ENCODE data around the gene IGF2BP2. TPM values are rescaled to one million over a fixed set of nuclear protein-coding genes. Genes with fewer than 3 reads are reported as not detected.

The IGF2BP2 gene
- total and polyA plus RNA-seq, 2 of the 13 experiments (the other 11 are each of a cell fraction or from before 2014, with no cell fraction given): 6.5 to 46.0 TPM

GRCh38 chr3:185825006-185825638 lies at the start of gene IGF2BP2 (continued):
- TF ChIP-seq TFDP1 (CRISPR knock-in tag; IDR thresholded peaks at IDR 0.05; ENCODE audit: borderline replicate concordance) (peak; percentile 59), ZBTB7A (CRISPR knock-in tag; IDR thresholded peaks at IDR 0.05) (no peak), ZNF563 (CRISPR knock-in tag; IDR thresholded peaks at IDR 0.05) (no peak), ATAD3A (CRISPR knock-in tag; IDR thresholded peaks at IDR 0.05) (no peak), ZSCAN5A (CRISPR knock-in tag; IDR thresholded peaks at IDR 0.05; ENCODE audit: borderline replicate concordance) (no peak), HMGXB3 (CRISPR knock-in tag; IDR thresholded peaks at IDR 0.05; ENCODE audit: borderline replicate concordance) (no peak), ZNF335 (CRISPR knock-in tag; IDR thresholded peaks at IDR 0.05) (no peak), HNRNPUL1 (IDR thresholded peaks at IDR 0.05; ENCODE audit: low read depth, low read length) (no peak), ZNF577 (CRISPR knock-in tag; IDR thresholded peaks at IDR 0.05; ENCODE audit: borderline replicate concordance, low read depth) (no peak), CCDC6 (CRISPR knock-in tag; IDR thresholded peaks at IDR 0.05) (no peak; the same call in 1 of the 2 replicates), FOXK1 (CRISPR knock-in tag; IDR thresholded peaks at IDR 0.05; ENCODE audit: borderline replicate concordance, low read depth) (no peak), IKZF1 (IDR thresholded peaks at IDR 0.05) (no peak), SRSF1 (optimal IDR thresholded peaks at IDR 0.05; ENCODE audit: low read depth, low read length) (no peak), ZNF276 (CRISPR knock-in tag; IDR thresholded peaks at IDR 0.05; ENCODE audit: low read depth) (no peak), ZNF607 (CRISPR knock-in tag; IDR thresholded peaks at IDR 0.05; ENCODE audit: borderline replicate concordance) (no peak), ZNF432 (CRISPR knock-in tag; IDR thresholded peaks at IDR 0.05; ENCODE audit: borderline replicate concordance) (no peak), ZNF878 (CRISPR knock-in tag; IDR thresholded peaks at IDR 0.05) (no peak), ZNF292 (CRISPR knock-in tag; IDR thresholded peaks at IDR 0.05; ENCODE audit: borderline replicate concordance, low read depth) (no peak), ZBTB3 (CRISPR knock-in tag; IDR thresholded peaks at IDR 0.05; ENCODE audit: borderline replicate concordance, low read depth) (no peak), DRAP1 (CRISPR knock-in tag; IDR thresholded peaks at IDR 0.05) (no peak), ZNF614 (CRISPR knock-in tag; IDR thresholded peaks at IDR 0.05; ENCODE audit: borderline replicate concordance) (no peak)
